Muscle layer of duodenum (tissue), 2 donors: ENCODE data around the gene KIF2B.
"Not testable (repeated sequence)": the region's sequence is repeated elsewhere in the genome, so short reads cannot be mapped to it uniquely, and the experiment has no call there.

ENCODE experiments used
- H3K27ac ChIP-seq: one replicate; pipeline ENCODE4 v1.7.0; 2013; ENCODE audit warnings: mild to moderate bottlenecking, low read length
- H3K27me3 ChIP-seq: one replicate; pipeline ENCODE4 v1.7.0; 2013; ENCODE audit warnings: low read depth, mild to moderate bottlenecking, control low read depth, low read length
- H3K36me3 ChIP-seq, 2 donors: one replicate each; pipeline ENCODE4 v1.7.0; 2013; ENCODE audit warnings: low read length in 2 of 2, control low read depth in 1 of 2, mild to moderate bottlenecking in 1 of 2; ENCODE audit not compliant: insufficient read depth in 2 of 2, control insufficient read depth in 1 of 2
- H3K4me1 ChIP-seq, 2 donors: one replicate each; pipeline ENCODE4 v1.7.0; 2013; ENCODE audit warnings: low read length in 2 of 2, mild to moderate bottlenecking in 2 of 2, control low read depth in 1 of 2, moderate library complexity in 1 of 2; ENCODE audit not compliant: insufficient read depth in 2 of 2, control insufficient read depth in 1 of 2
- H3K4me3 ChIP-seq, 2 donors: one replicate each; pipeline ENCODE4 v1.7.0; 2013; ENCODE audit warnings: low read length in 2 of 2, low read depth in 1 of 2, mild to moderate bottlenecking in 1 of 2
- H3K9me3 ChIP-seq, 2 donors: one replicate each; pipeline ENCODE4 v1.7.0; 2013; ENCODE audit warnings: low read length in 2 of 2, control low read depth in 1 of 2, mild to moderate bottlenecking in 1 of 2; ENCODE audit not compliant: control insufficient read depth in 1 of 2
- donor health status: healthy.

Gene KIF2B

GRCh38 chr17:53818929-53819328 lies 3.8 kb upstream of the KIF2B start:
- H3K27ac ChIP-seq: no peak overlapping the region
- no peak overlapping the region for H3K4me3 ChIP-seq
- no peaks in the 10 kb centered on the region for H3K36me3 ChIP-seq
- no peaks in the 10 kb centered on the region for H3K4me1 ChIP-seq
- no peaks in the 10 kb centered on the region for H3K27me3 ChIP-seq
- H3K9me3 ChIP-seq: no peaks in the 10 kb centered on the region

DNA sequence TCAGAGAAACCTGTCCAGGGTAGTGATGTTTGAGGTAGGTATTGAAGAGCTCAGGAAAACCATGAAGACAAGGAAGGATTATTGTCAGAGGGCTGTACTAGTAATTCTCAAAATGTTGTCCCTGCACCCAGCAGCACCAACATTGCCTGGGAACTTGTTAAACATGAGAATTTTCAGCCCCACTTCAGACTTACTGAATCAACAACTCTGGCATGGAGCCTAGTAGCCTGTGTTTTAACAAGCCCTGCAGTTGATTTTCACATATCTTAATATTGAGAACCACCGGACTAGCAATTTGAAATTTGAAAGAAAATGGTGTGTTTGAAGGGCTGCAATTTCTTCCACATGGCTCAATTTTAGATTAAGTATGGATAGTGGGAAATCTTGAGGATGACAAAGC lies 2.8 kb upstream of the KIF2B start:
- Histone ChIP-seq H3K27ac (no peak overlapping the region), H3K36me3 (no peaks in the 10 kb centered on the region), H3K4me1 (no peaks in the 10 kb centered on the region), H3K4me3 (no peak overlapping the region), H3K27me3 (no peaks in the 10 kb centered on the region), H3K9me3 (no peaks in the 10 kb centered on the region)

GRCh38 chr17:53823341-53824050 lies 769 bp downstream of the KIF2B start:
- no peaks in the 10 kb centered on the region for H3K36me3 ChIP-seq
- no peaks in the 10 kb centered on the region for H3K9me3 ChIP-seq
- no peaks in the 10 kb centered on the region for H3K27me3 ChIP-seq
- no peak overlapping the region for H3K27ac ChIP-seq
- H3K4me3 ChIP-seq: no peak overlapping the region
- H3K4me1 ChIP-seq: no peaks in the 10 kb centered on the region

DNA sequence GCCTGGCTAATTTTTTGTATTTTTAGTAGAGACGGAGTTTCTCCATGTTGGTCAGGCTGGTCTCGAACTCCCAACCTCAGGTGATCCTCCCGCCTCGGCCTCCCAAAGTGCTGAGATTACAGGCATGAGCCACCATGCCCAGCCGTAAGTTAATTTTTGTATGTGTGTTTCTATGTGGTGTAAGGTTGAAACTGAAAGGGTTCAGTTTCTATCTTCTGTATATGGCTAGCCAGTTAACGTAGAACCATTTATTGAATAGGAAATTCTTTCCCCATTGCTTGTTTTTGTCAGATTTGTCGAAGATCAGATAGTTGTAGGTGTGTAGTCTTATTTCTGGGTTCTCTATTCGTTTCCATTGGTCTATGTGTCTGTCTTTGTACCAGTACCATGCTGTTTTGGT lies 12.0 kb downstream of the KIF2B start:
- H3K9me3 ChIP-seq, H3K27me3 ChIP-seq, H3K4me1 ChIP-seq, H3K27ac ChIP-seq, H3K4me3 ChIP-seq, H3K36me3 ChIP-seq: not testable (repeated sequence)

- Histone ChIP-seq H3K27me3 (no peaks in the 10 kb centered on the region), H3K27ac (no peak overlapping the region), H3K4me1 (no peaks in the 10 kb centered on the region), H3K4me3 (no peak overlapping the region), H3K9me3 (no peaks in the 10 kb centered on the region), H3K36me3 (no peaks in the 10 kb centered on the region)
Measured at GRCh38 chr17:53837131-53837530, 14.4 kb downstream of the KIF2B start.

GRCh38 chr17:53844491-53845107 lies 21.9 kb downstream of the KIF2B start:
- no peaks in the 10 kb centered on the region for H3K9me3 ChIP-seq
- no peak overlapping the region for H3K4me3 ChIP-seq
- no peaks in the 10 kb centered on the region for H3K4me1 ChIP-seq
- H3K36me3 ChIP-seq: no peaks in the 10 kb centered on the region
- no peak overlapping the region for H3K27ac ChIP-seq
- no peaks in the 10 kb centered on the region for H3K27me3 ChIP-seq

GRCh38 chr17:53871128-53871527 lies 48.4 kb downstream of the KIF2B start:
- H3K36me3 ChIP-seq, H3K27ac ChIP-seq, H3K4me1 ChIP-seq, H3K9me3 ChIP-seq, H3K4me3 ChIP-seq, H3K27me3 ChIP-seq: not testable (repeated sequence)
